HG02938 (cell line): Measurements from ENCODE around the gene NELL1.
"Not testable (repeated sequence)": the region's sequence is repeated elsewhere in the genome, so short reads cannot be mapped to it uniquely, and the experiment has no call there.

Experiments
- ATAC-seq: cut with Tn5 transposase; IDR thresholded peaks from one replicate; pipeline ENCODE4 v1.9.1; 2021; ENCODE audit warnings: mild to moderate bottlenecking, moderate library complexity; ENCODE audit not compliant: unreplicated experiment

Gene NELL1

DNA sequence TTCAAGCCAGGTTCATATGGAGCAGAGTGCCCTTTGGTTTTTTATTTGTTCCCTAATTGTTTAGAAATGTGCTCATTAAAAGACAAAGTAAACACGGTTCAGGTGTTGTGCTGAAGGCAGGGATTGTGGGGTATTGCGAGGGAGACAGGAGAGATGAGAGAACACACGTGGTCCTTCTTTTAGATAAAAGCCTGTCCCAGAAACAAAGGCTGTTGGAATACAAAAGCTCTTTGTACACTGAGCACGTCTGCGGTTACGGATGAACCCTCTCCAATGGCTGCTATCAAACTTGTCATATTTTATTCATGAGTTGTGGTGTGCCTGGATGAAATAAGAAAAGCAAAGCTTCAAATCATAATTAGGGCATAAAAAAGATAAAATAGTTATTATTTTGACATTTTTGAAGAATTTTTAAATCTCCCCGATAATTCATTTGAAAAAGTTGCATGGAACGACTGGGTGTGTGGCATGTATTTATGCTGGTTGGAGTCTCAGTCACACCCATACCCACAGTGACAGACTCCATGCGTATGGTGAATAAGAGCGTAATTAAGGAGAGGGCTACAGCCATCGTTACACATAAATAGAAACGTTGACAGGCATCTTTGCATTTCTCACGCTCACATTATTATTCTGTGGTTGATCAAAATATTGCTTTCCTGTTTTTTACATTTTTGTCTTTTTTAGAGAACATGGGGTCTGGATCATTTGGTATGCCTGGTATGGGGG lies 92.9 kb downstream of the NELL1 start:
- no peak for ATAC-seq

- ATAC-seq = no peak
Measured at GRCh38 chr11:20762980-20763379, 93.6 kb downstream of the NELL1 start.

- ATAC-seq = no peak
Measured at GRCh38 chr11:20770414-20770946, 101.1 kb downstream of the NELL1 start.

GRCh38 chr11:20771026-20771425 lies 101.6 kb downstream of the NELL1 start:
- no peak for ATAC-seq

GRCh38 chr11:20771681-20772080 lies 102.3 kb downstream of the NELL1 start:
- ATAC-seq = no peak

DNA sequence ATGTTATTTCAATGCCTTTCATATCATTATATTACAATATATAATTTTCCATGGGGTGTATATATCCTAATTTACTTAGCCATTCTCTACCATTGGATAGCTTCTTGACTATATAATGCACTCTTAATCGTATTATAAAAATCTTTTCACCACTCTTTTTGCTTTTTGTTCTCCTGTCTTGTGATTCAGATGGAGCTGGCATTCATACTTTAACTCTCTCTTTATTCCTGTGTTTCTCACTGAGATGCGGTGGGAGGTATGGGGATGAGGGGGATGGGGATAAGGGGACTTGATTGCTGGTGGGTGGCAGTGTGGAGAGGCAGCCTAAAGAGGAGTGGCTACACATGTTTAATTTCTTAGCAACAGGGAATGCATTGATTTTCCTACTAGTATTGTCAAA lies 105.9 kb downstream of the NELL1 start:
- ATAC-seq = no peak

DNA sequence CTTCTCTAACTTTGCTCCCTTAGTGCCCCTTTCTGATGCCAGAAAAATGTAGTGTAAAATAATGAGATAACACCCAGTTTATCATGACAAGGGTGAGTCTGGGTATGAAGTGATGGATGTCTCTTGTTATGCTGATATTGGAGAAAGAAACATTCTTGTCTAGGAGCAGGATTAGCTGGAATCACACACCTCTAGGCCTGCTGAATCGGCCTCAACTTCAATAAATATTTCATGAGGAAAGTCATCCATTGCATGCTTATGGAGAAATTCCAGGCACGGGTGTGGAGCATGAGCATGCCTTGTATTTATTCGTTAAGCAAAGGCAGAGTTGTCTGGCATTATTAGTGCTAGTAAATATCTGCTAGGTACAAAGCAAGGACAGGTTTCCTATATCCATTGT lies 113.4 kb downstream of the NELL1 start:
- ATAC-seq = no peak

DNA sequence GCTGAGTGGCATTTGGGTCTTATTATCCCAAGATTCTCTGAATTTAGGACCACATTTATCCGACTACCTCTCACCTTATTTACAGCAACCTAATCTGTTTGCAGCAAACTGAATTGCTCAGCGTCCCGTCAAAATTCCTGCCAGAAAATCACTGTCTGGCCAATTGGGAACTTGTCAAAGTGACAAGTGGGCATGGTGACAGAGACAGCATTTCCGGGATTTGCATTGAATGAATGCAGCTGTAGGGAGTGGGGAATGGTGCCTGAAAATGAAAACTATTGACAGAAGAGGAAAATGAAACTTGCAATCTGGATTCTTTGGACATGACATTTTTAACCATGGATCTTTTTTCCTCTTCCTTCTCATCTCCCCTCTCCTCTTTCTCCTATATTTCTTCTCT lies 113.8 kb downstream of the NELL1 start:
- ATAC-seq = no peak

DNA sequence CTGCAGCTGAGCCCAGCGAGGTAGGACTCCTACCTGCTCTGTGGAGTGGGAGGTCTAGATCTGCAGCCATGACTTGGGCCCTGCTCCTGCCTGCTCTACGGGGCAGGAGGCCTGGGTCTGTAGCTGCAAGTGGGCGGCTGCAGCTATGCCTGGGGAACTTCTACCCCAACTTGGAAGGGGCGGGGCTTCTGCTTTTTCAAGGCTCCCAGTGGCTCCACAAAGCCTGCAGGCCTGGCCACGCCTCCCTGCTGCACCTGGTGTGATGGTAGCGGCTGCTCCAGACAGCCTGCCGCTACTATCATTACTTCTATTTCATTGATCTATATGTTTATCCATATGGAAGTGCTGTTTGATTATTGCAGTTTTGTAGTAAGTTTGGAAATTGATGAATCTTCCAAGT lies 121.2 kb downstream of the NELL1 start:
- no peak for ATAC-seq

GRCh38 chr11:20795005-20795404 lies 125.6 kb downstream of the NELL1 start:
- no peak for ATAC-seq

GRCh38 chr11:20808328-20808727 lies 138.9 kb downstream of the NELL1 start:
- no peak for ATAC-seq

GRCh38 chr11:20821046-20821445 lies 151.7 kb downstream of the NELL1 start:
- ATAC-seq = no peak

- ATAC-seq = no peak
Measured at GRCh38 chr11:20821470-20821869, 152.1 kb downstream of the NELL1 start.

- ATAC-seq = no peak
Measured at GRCh38 chr11:20824773-20825172, 155.4 kb downstream of the NELL1 start.

DNA sequence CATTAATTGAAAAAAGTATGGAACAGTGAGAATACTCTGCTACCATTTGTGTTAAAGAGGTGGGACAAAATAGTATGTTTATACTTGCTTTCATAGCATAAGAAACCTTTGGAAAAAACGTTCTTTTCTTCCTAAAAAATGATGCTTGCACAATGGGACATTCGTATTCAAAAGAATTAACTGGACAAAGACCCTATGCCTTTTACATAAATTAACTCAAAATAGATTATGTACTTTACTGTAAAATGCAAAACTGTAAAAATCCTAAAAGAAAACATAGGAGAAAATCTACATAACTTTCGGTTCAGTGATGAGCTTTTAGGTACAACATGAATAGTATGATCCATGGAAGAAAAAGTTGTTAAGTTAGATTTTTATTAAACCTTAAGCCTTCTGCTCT lies 166.2 kb downstream of the NELL1 start:
- no peak for ATAC-seq

DNA sequence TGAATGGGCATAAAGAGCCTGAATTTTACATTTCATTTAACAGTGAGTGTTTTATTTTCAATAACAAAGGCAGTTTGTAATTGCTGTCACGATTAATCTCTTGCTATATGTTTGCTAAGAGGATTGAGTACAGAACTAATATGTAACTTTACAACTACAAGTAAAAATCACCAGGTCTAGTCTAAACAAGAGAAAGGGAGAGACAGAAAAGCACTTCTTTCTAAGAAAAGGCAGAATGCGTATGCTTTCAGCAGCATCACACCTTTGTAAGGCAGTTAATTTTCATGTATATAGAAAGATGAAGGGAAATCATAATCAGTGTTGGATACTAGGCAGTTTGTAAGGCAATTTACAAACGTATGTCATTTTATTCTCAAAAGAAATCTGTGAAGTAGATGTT lies 169.8 kb downstream of the NELL1 start:
- no peak for ATAC-seq

DNA sequence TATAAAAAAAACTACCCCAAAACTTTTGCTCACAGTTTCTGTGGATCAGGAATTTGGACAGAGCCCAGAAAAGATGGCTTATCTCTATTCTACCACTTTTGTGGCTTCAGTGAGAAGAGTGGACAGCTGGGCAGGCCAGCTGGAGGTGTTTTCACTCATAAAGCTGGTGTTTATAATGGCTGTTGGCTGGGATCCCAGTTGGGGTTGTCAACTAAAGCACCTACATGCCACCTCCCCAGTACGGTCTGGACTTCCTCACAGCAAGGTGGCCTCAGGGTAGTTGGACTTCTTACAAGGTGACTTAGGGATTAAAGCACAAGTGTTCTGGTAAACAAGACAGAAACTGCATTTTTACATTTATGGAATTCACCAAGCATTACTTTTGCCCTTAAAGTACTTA lies 171.0 kb downstream of the NELL1 start:
- no peak for ATAC-seq

GRCh38 chr11:20844216-20844615 lies 174.8 kb downstream of the NELL1 start:
- ATAC-seq = no peak

- no peak for ATAC-seq
Measured at GRCh38 chr11:20844630-20845029, 175.2 kb downstream of the NELL1 start.

- ATAC-seq = no peak
Measured at GRCh38 chr11:20854215-20854955, 185.0 kb downstream of the NELL1 start.

- ATAC-seq = no peak
Measured at GRCh38 chr11:20861322-20861721, 191.9 kb downstream of the NELL1 start.

DNA sequence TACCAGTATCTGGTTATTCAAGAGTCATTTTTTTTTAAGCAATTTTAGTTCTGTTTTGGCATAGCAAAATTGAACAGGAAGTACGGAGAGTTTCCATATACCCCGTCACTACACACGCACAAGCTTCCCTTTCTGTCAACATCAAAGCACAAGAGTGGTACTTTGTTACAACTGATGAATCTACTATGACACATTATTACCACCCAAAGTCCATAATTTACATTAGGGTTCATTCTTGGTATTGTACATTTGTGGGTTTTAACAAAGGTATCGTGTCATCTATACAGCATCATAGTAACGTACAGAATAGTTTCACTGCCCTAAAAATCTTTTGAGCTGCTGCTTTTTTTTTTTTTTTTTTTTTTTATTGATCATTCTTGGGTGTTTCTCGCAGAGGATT lies 192.9 kb downstream of the NELL1 start:
- ATAC-seq = not testable (repeated sequence)
